ENCODE data around the gene FILIP1L. TPM values are rescaled to one million over a fixed set of nuclear protein-coding genes. Genes with fewer than 3 reads are reported as not detected.

FILIP1L gene
- total and polyA plus RNA-seq, 2 donors from 2014 or later = 5.5 to 25.5 TPM

DNA sequence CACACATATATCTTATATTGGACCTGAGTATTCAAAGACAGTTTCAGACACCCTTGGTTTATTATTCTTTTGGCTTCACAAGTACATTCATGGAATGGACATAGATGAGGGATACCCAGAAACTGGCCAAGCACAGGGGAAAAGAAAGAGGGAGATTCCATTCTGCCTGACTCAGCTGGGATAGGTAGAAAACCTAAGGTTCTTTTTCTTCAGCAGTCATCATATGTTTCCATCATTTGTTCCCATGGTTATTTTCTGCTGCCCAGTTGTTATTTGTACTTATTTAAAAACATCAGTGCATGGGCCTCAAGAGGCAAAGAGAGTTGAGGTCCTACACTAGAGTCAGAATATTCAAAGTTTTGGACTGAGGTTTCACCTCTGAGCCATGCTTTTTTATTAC lies 91.8 kb downstream of the FILIP1L start:
- peaks cover 0 to 9% (median 3%) of the 10 kb centered on the region in 3 donors for H3K4me1 ChIP-seq (ENCODE audit: control insufficient read depth in 2 of 3, insufficient read depth in 2 of 3, low read depth in 1 of 3, low read length in 3 of 3)
- H3K4me3 ChIP-seq (ENCODE audit: low read length in 3 of 3) = no peak overlapping the region
- no peak overlapping the region for H3K27ac ChIP-seq (ENCODE audit: low read depth in 2 of 2, low read length in 2 of 2)
- TF ChIP-seq, protein P1, sequence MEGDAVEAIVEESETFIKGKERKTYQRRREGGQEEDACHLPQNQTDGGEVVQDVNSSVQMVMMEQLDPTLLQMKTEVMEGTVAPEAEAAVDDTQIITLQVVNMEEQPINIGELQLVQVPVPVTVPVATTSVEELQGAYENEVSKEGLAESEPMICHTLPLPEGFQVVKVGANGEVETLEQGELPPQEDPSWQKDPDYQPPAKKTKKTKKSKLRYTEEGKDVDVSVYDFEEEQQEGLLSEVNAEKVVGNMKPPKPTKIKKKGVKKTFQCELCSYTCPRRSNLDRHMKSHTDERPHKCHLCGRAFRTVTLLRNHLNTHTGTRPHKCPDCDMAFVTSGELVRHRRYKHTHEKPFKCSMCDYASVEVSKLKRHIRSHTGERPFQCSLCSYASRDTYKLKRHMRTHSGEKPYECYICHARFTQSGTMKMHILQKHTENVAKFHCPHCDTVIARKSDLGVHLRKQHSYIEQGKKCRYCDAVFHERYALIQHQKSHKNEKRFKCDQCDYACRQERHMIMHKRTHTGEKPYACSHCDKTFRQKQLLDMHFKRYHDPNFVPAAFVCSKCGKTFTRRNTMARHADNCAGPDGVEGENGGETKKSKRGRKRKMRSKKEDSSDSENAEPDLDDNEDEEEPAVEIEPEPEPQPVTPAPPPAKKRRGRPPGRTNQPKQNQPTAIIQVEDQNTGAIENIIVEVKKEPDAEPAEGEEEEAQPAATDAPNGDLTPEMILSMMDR (IDR thresholded peaks at IDR 0.05; ENCODE audit: borderline replicate concordance, extremely low read depth, insufficient read depth) = no peak
- H3K36me3 ChIP-seq (ENCODE audit: control insufficient read depth in 2 of 3, insufficient read depth in 3 of 3, low read length in 3 of 3) = no peaks in the 10 kb centered on the region
- H3K9me3 ChIP-seq (ENCODE audit: control insufficient read depth in 2 of 3, insufficient read depth in 1 of 3, low read length in 3 of 3) = no peaks in the 10 kb centered on the region
- intact Hi-C loops (cut with DNase I) = no loop called here
- FAIRE-seq (no peak), DNase-seq (no peak)
- H3K27me3 ChIP-seq (ENCODE audit: control insufficient read depth, insufficient read depth, low read length) = no peaks in the 10 kb centered on the region
- H3K9ac ChIP-seq (ENCODE audit: low read length in 3 of 3) = no peak overlapping the region

DNA sequence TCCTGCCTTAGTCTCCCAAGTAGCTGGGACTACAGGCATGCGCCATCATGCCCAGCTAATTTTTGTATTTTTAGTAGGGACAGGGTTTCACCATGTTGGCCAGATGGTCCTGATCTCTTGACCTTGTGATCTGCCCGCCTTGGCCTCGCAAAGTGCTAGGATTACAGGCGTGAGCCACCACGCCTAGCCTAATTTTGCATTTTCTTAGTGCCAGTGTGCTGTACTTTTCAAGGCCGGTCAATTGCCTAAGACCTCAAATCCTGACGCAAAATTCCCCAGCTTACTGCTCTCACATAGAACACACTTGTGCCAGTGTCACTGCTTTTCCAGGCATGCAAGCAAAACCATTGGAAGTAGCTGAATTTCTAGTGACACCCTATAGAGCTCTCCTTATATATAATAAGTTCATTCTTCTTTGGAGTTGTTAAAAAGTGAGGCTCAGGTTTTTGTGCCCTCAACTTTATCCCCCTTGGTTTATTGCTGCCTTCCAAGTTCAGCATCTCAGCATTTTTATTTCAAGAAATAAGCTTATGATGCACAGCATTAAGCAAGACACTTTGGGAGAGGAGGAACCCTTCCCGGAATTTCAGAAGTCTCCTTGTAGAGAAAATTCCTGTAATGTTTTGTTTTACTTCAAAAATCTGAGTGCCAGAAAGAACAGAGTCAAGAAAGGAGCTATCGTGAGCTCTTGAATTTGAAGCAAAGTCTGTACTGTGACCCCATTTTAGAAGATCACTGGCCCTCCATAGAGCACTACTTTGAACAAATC lies 93.2 kb downstream of the FILIP1L start:
- FAIRE-seq = no peak

GRCh38 chr3:100019719-100020118 lies 94.6 kb downstream of the FILIP1L start:
- Histone ChIP-seq H3K4me1 (ENCODE audit: control insufficient read depth in 2 of 3, insufficient read depth in 2 of 3, low read depth in 1 of 3, low read length in 3 of 3) (peaks cover 0 to 9% (median 3%) of the 10 kb centered on the region in 3 donors), H3K4me3 (ENCODE audit: low read length in 3 of 3) (no peak overlapping the region), H3K9ac (ENCODE audit: low read length in 3 of 3) (no peak overlapping the region), H3K9me3 (ENCODE audit: control insufficient read depth in 2 of 3, insufficient read depth in 1 of 3, low read length in 3 of 3) (peaks cover 0 to 3% (median 0%) of the 10 kb centered on the region in 3 donors), H3K27me3 (ENCODE audit: control insufficient read depth, insufficient read depth, low read length) (no peaks in the 10 kb centered on the region), H3K36me3 (ENCODE audit: control insufficient read depth in 2 of 3, insufficient read depth in 3 of 3, low read length in 3 of 3) (no peaks in the 10 kb centered on the region), H3K27ac (ENCODE audit: low read depth in 2 of 2, low read length in 2 of 2) (no peak overlapping the region)
- no peak for DNase-seq
- TF ChIP-seq, protein P1 (IDR thresholded peaks at IDR 0.05; ENCODE audit: borderline replicate concordance, extremely low read depth, insufficient read depth) = no peak
- intact Hi-C loops (cut with DNase I) = no loop called here
- FAIRE-seq = no peak

More for the DNA sequence above, 93.2 kb downstream of the FILIP1L start:
- DNase-seq = no peak
- Histone ChIP-seq H3K9me3 (ENCODE audit: control insufficient read depth in 2 of 3, insufficient read depth in 1 of 3, low read length in 3 of 3) (no peaks in the 10 kb centered on the region), H3K9ac (ENCODE audit: low read length in 3 of 3) (no peak overlapping the region), H3K27ac (ENCODE audit: low read depth in 2 of 2, low read length in 2 of 2) (no peak overlapping the region), H3K27me3 (ENCODE audit: control insufficient read depth, insufficient read depth, low read length) (no peaks in the 10 kb centered on the region), H3K4me1 (ENCODE audit: control insufficient read depth in 2 of 3, insufficient read depth in 2 of 3, low read depth in 1 of 3, low read length in 3 of 3) (peaks cover 0 to 9% (median 3%) of the 10 kb centered on the region in 3 donors), H3K36me3 (ENCODE audit: control insufficient read depth in 2 of 3, insufficient read depth in 3 of 3, low read length in 3 of 3) (no peaks in the 10 kb centered on the region), H3K4me3 (ENCODE audit: low read length in 3 of 3) (no peak overlapping the region)
- TF ChIP-seq, protein P1 (IDR thresholded peaks at IDR 0.05; ENCODE audit: borderline replicate concordance, extremely low read depth, insufficient read depth) = no peak
- intact Hi-C loops (cut with DNase I) = no loop called here
